BE2C (cell line): ENCODE measurements around the gene PHB1.

Experiments
- DNase-seq: peaks from one replicate; pipeline ENCODE4 v3.0.0-alpha.2; 2020
- H3K27me3 ChIP-seq: fragments of 250-450 bp; sonication (Bioruptor Pico); 2 replicates; pipeline ENCODE4 v1.5.1; 2020; ENCODE audit warnings: mild to moderate bottlenecking
- H3K36me3 ChIP-seq: fragments of 250-450 bp; sonication (Bioruptor Pico); 2 replicates; pipeline ENCODE4 v1.5.1; 2020; ENCODE audit warnings: mild to moderate bottlenecking
- H3K4me1 ChIP-seq: fragments of 250-450 bp; sonication (Bioruptor Pico); 2 replicates; pipeline ENCODE4 v1.5.1; 2020
- H3K4me3 ChIP-seq: 2 replicates; pipeline ENCODE4 v1.5.1; 2011; ENCODE audit warnings: low read depth, low read length
- H3K9me3 ChIP-seq: fragments of 250-450 bp; sonication (Bioruptor Pico); 2 replicates; pipeline ENCODE4 v1.5.1; 2020
- TF ChIP-seq, protein P1 (sequence below): IDR thresholded peaks from 2 replicates; pipeline ENCODE4 v1.5.1; 2012; ENCODE audit warnings: mild to moderate bottlenecking, low read depth, low read length

The PHB1 gene

DNA sequence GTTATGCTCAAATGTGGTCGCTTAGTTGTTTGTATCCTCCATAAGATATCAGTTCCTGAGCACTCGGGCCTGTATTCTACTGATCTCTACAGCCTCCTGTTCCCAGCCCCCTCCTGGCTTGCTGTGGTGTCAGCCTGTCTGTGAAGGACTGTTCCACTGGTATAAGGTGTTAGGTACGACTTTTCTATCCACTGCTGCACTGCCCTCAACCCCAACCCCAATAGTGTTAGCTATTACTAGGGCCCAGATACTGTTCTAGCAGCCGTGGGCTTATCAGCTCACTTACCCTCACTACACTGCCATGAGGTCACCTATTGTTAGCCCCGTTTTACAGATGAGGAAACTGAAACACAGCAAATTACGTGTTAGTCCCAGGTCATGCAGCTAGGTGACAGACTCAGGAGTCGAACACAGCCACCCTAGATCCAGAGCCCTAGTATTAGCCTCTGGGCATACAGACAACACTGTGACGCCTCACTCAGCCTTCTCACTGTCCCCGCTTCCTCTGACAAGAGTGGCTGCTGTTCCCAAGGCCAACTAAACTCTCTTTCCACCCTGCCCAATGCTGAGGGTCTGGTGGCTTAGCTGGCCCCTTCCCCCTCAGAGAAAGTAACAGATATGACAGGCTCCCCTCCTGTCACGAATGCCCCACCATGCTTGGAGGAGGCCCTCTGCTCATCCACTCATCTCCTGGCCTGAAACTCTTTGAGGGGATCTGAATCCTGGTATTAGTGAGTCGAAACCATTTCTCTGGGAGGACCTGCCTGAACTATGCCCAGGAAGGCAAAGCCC is 27.0 kb downstream of the PHB1 start:
- H3K4me3 ChIP-seq = no peak overlapping the region
- DNase-seq = no peak
- no peaks in the 10 kb centered on the region for H3K9me3 ChIP-seq
- no peaks in the 10 kb centered on the region for H3K27me3 ChIP-seq
- H3K4me1 ChIP-seq = peaks cover 13% of the 10 kb centered on the region
- TF ChIP-seq, protein P1, sequence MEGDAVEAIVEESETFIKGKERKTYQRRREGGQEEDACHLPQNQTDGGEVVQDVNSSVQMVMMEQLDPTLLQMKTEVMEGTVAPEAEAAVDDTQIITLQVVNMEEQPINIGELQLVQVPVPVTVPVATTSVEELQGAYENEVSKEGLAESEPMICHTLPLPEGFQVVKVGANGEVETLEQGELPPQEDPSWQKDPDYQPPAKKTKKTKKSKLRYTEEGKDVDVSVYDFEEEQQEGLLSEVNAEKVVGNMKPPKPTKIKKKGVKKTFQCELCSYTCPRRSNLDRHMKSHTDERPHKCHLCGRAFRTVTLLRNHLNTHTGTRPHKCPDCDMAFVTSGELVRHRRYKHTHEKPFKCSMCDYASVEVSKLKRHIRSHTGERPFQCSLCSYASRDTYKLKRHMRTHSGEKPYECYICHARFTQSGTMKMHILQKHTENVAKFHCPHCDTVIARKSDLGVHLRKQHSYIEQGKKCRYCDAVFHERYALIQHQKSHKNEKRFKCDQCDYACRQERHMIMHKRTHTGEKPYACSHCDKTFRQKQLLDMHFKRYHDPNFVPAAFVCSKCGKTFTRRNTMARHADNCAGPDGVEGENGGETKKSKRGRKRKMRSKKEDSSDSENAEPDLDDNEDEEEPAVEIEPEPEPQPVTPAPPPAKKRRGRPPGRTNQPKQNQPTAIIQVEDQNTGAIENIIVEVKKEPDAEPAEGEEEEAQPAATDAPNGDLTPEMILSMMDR = no peak
- H3K36me3 ChIP-seq = no peaks in the 10 kb centered on the region

DNA sequence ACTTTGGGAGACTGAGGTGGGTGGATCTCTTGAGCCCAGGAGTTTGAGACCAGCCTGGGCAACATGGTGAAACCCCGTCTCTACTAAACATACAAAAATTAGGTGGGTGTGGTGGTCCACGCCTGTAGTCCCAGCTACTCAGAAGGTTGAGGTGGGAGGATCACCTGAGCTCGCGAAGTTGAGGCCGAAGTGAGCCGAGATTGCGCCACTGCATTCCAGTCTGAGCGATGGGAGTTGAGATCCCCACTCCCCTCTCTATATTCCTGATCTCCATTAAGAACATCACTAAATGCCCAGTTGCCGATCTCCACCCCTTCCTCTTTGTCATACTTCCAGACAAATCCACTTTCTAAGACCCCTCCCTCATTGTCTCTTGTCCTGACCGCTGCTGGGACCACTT is 28.3 kb downstream of the PHB1 start:
- Histone ChIP-seq H3K9me3 (no peaks in the 10 kb centered on the region), H3K27me3 (no peaks in the 10 kb centered on the region), H3K4me1 (peaks cover 13% of the 10 kb centered on the region), H3K4me3 (no peak overlapping the region), H3K36me3 (no peaks in the 10 kb centered on the region)
- TF ChIP-seq, protein P1 = no peak
- DNase-seq = no peak

DNA sequence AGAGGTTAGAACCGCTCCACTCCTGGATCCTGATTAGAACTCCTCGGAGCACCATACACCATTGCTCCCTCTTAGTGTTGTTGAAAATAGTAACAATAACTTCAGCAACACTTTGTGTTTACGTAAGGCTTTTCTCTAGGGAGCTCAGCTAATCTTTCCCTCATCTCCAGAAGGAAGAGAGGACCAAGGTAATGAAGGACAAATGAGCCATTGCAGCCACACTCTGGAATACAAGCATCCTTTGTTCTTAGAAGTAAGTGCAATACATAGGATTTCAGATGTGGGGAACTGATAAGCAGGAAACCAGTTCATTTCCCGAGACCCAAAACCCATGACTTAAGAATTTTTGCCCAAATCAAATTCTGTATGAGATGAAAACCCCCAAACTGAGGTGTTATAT is 29.7 kb downstream of the PHB1 start:
- Histone ChIP-seq H3K4me1 (peaks cover 2% of the 10 kb centered on the region; the same call in 1 of the 2 replicates), H3K36me3 (no peaks in the 10 kb centered on the region), H3K9me3 (no peaks in the 10 kb centered on the region), H3K4me3 (no peak overlapping the region), H3K27me3 (no peaks in the 10 kb centered on the region)
- TF ChIP-seq, protein P1 = no peak
- no peak for DNase-seq

DNA sequence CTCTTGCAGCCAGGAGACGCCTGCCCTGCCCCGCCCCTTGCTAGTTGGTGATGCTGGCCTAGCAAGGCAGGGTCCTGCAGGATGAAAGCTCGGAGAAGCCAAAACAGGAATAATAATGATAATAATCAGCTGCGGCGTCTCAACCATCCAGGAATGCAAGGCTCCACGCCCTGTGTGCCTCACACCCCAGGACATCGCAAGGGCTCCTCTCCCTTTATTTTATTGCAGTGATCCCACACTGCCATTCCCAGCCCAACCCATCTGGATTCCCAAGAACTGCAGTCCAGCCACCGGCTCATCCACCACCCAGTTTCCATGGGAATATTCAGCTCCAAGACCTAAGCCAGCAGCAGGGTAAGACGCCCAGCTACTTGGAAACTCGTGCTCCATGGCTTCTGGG is 31.6 kb downstream of the PHB1 start:
- Histone ChIP-seq H3K27me3 (no peaks in the 10 kb centered on the region), H3K9me3 (peaks cover 4% of the 10 kb centered on the region; the same call in 1 of the 2 replicates), H3K4me3 (no peak overlapping the region), H3K36me3 (no peaks in the 10 kb centered on the region), H3K4me1 (no peaks in the 10 kb centered on the region)
- TF ChIP-seq, protein P1 = no peak
- no peak for DNase-seq

DNA sequence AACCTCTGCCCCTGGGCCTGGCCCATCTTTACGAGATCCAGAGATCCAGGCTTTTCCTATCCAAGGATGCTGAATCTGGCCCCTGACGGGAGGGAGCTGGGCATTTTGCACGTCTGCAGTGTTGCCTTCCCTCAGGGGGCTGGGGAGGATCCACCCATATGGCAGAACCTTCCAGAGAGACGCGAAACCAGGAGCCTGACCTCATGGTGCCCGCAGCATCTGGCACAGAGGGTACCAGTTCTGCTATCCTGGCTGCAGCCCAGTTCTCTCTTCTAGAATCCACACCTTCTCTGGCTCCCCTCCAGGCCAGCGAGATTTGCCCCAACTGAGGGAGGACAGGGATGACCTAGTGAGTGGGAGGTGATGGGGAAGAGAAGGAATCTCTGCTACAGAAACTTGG is 32.1 kb downstream of the PHB1 start:
- DNase-seq = no peak
- H3K27me3 ChIP-seq = no peaks in the 10 kb centered on the region

DNA sequence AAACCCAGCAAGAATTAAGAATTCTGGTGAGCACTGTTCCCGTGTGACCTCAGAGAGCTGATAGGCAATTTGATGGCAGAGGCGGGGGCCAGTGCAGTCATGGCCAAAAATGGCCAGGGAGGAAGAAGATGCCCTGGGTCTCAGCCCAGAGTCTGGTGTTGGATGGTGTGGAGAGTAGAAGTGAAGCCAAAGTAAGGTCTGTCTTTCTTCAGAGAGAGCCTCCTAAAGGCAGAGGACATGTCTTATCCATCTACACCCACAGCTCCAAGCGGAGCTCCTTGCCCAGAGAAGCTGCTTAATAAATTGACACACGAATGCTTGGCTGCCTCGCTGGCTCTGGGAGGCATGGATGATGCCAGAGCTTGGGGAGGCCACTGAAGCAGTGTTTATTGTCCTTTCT is 32.9 kb downstream of the PHB1 start:
- Histone ChIP-seq H3K27me3 (no peaks in the 10 kb centered on the region), H3K36me3 (no peaks in the 10 kb centered on the region), H3K4me3 (no peak overlapping the region), H3K9me3 (peaks cover 4% of the 10 kb centered on the region; the same call in 1 of the 2 replicates), H3K4me1 (no peaks in the 10 kb centered on the region)
- no peak for DNase-seq
- TF ChIP-seq, protein P1 = no peak

More for the DNA sequence above, 32.1 kb downstream of the PHB1 start:
- H3K4me1 ChIP-seq = no peaks in the 10 kb centered on the region
- H3K9me3 ChIP-seq = peaks cover 4% of the 10 kb centered on the region; the same call in 1 of the 2 replicates
- TF ChIP-seq, protein P1 = no peak
- H3K36me3 ChIP-seq = no peaks in the 10 kb centered on the region
- no peak overlapping the region for H3K4me3 ChIP-seq
